Esophagus (tissue), 2 donors: ENCODE measurements around the gene ATXN7. TPM values are rescaled to one million over a fixed set of nuclear protein-coding genes. Genes with fewer than 3 reads are reported as not detected.

Experiments
- H3K27ac ChIP-seq, 2 donors: one replicate each; pipeline ENCODE4 v1.5.1; 2013; ENCODE audit warnings: low read depth in 2 of 2, mild to moderate bottlenecking in 2 of 2, inconsistent platforms in 1 of 2, low read length in 1 of 2, moderate library complexity in 1 of 2
- H3K27me3 ChIP-seq, 2 donors: one replicate each; pipeline ENCODE4 v1.6.1; 2013; ENCODE audit warnings: low read length in 2 of 2, control low read depth in 1 of 2, mild to moderate bottlenecking in 1 of 2; ENCODE audit not compliant: insufficient read depth in 2 of 2, control insufficient read depth in 1 of 2
- H3K36me3 ChIP-seq, 2 donors: one replicate each; pipeline ENCODE4 v1.6.1; 2013; ENCODE audit warnings: low read length in 1 of 2; ENCODE audit not compliant: control insufficient read depth in 2 of 2, insufficient read depth in 2 of 2
- H3K4me1 ChIP-seq, 2 donors: one replicate each; pipeline ENCODE4 v1.6.1; 2013; ENCODE audit warnings: low read length in 1 of 2; ENCODE audit not compliant: control insufficient read depth in 2 of 2, insufficient read depth in 2 of 2
- H3K4me3 ChIP-seq, 2 donors: one replicate each; pipeline ENCODE4 v1.5.1; 2013; ENCODE audit warnings: low read length in 2 of 2, mild to moderate bottlenecking in 2 of 2, low read depth in 1 of 2, moderate library complexity in 1 of 2
- H3K9me3 ChIP-seq, 2 donors: one replicate each; pipeline ENCODE4 v1.6.1; 2013; ENCODE audit warnings: mild to moderate bottlenecking in 2 of 2, low read depth in 1 of 2, low read length in 1 of 2, moderate library complexity in 1 of 2; ENCODE audit not compliant: control insufficient read depth in 2 of 2, insufficient read depth in 1 of 2
- WGBS, 2 donors: extraction: QIAGEN DNeasy Blood & Tissue Kit; methylation state at CpG; one replicate each; pipeline ENCODE4 v1.1.7; 2013; 5-methylcytosine and 5-hydroxymethylcytosine counted together
- polyA plus RNA-seq, 2 donors: library from polyadenylated mRNA; stranded (reverse); fragments of 200-250 nt; gene quantifications; one replicate each; pipeline ENCODE4 v1.2.3, GENCODE V29; 2013
- donor health status: healthy with polysubstance abuse.
- donor health status: Bipolar disorder and iron deficiency.

Gene ATXN7
- polyA plus RNA-seq, 2 donors = 2.6 to 5.9 TPM

GRCh38 chr3:63942528-63942927, 78.9 kb downstream of the ATXN7 start:
- no peak overlapping the region for H3K27ac ChIP-seq
- H3K4me3 ChIP-seq = no peak overlapping the region
- peaks cover 0 to 8% of the 10 kb centered on the region in 2 donors for H3K4me1 ChIP-seq
- H3K9me3 ChIP-seq = no peaks in the 10 kb centered on the region
- no peaks in the 10 kb centered on the region for H3K27me3 ChIP-seq
- peaks cover 2 to 4% of the 10 kb centered on the region in 2 donors for H3K36me3 ChIP-seq

DNA sequence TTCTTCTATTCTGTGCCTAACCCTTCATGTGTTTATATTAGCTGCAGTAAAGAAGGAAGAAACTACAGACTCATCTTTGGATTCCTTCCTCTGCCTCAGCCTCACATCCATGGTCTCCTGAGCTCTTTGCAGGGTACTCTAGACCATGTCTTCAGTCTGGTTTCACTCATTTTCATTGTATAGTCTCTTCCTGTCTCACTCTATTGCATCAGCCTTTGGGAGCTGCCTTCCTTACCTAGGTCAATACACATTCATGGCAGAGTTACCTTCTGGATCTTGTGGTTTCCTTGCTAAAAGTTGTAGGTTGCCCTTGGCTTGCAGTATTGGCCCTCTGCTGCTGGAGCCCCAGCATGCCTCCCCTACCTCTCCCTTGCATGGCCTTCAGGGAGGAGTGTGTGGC, 80.0 kb downstream of the ATXN7 start:
- no peak overlapping the region for H3K4me3 ChIP-seq
- no peaks in the 10 kb centered on the region for H3K9me3 ChIP-seq
- H3K27ac ChIP-seq = no peak overlapping the region
- no peaks in the 10 kb centered on the region for H3K27me3 ChIP-seq
- H3K36me3 ChIP-seq = peaks cover 2 to 8% of the 10 kb centered on the region in 2 donors
- H3K4me1 ChIP-seq = peaks cover 0 to 8% of the 10 kb centered on the region in 2 donors

GRCh38 chr3:63945558-63946096, 82.0 kb downstream of the ATXN7 start:
- H3K4me3 ChIP-seq = no peak overlapping the region
- H3K27me3 ChIP-seq = no peaks in the 10 kb centered on the region
- H3K4me1 ChIP-seq = peaks cover 0 to 4% of the 10 kb centered on the region in 2 donors
- H3K9me3 ChIP-seq = no peaks in the 10 kb centered on the region
- H3K27ac ChIP-seq = no peak overlapping the region
- 68 to 82% methylated on average over 3 of the region's 3 CpGs for WGBS, 2 donors
- H3K36me3 ChIP-seq = peaks cover 2 to 6% of the 10 kb centered on the region in 2 donors

- Histone ChIP-seq H3K27me3 (no peaks in the 10 kb centered on the region), H3K9me3 (no peaks in the 10 kb centered on the region), H3K4me1 (peaks cover 0 to 4% of the 10 kb centered on the region in 2 donors), H3K36me3 (peaks cover 2 to 6% of the 10 kb centered on the region in 2 donors), H3K4me3 (no peak overlapping the region), H3K27ac (no peak overlapping the region)
- WGBS, 2 donors = 91 to 99% methylated on average over 2 of the region's 2 CpGs
Measured at GRCh38 chr3:63946753-63947152, 83.1 kb downstream of the ATXN7 start.

DNA sequence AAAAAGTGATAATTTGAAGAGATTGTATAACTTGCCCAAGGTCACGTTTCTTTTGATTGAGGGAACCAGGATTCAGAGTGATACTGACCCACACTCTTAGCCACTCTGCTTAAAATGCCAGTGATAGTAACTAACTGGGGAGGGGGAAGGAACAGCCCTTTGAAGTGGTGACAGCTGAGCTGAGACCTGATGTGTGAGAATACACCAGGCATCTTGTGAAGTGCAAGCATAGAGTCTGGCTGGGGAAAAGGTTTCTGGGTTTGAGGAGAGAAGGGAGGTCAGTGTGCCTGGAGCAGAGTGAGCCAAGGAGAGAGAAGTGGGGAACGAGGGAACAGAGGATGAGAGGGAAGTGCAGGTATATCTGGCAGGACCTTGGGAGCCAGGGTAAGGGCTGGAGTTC, 83.9 kb downstream of the ATXN7 start:
- H3K27ac ChIP-seq = no peak overlapping the region
- no peak overlapping the region for H3K4me3 ChIP-seq
- H3K36me3 ChIP-seq = peaks cover 0 to 6% of the 10 kb centered on the region in 2 donors
- WGBS, 2 donors = 76 to 83% methylated on average over 2 of the region's 2 CpGs
- no peaks in the 10 kb centered on the region for H3K27me3 ChIP-seq
- no peaks in the 10 kb centered on the region for H3K9me3 ChIP-seq
- peaks cover 0 to 4% of the 10 kb centered on the region in 2 donors for H3K4me1 ChIP-seq

GRCh38 chr3:63949005-63949404, 85.3 kb downstream of the ATXN7 start:
- Histone ChIP-seq H3K9me3 (no peaks in the 10 kb centered on the region), H3K4me3 (no peak overlapping the region), H3K36me3 (peaks cover 0 to 6% of the 10 kb centered on the region in 2 donors), H3K27ac (no peak overlapping the region), H3K4me1 (peaks cover under 1 to 4% of the 10 kb centered on the region in 2 donors), H3K27me3 (no peaks in the 10 kb centered on the region)
- WGBS, 2 donors = 64 to 76% methylated on average over 2 of the region's 2 CpGs

GRCh38 chr3:63950698-63951097, 87.0 kb downstream of the ATXN7 start:
- no peaks in the 10 kb centered on the region for H3K9me3 ChIP-seq
- peaks cover 1 to 3% of the 10 kb centered on the region in 2 donors for H3K4me1 ChIP-seq
- no peaks in the 10 kb centered on the region for H3K27me3 ChIP-seq
- H3K4me3 ChIP-seq = no peak overlapping the region
- H3K36me3 ChIP-seq = peaks cover 0 to 6% of the 10 kb centered on the region in 2 donors
- 72 to 95% methylated on average over 1 of the region's 1 CpG for WGBS, 2 donors
- H3K27ac ChIP-seq = no peak overlapping the region

DNA sequence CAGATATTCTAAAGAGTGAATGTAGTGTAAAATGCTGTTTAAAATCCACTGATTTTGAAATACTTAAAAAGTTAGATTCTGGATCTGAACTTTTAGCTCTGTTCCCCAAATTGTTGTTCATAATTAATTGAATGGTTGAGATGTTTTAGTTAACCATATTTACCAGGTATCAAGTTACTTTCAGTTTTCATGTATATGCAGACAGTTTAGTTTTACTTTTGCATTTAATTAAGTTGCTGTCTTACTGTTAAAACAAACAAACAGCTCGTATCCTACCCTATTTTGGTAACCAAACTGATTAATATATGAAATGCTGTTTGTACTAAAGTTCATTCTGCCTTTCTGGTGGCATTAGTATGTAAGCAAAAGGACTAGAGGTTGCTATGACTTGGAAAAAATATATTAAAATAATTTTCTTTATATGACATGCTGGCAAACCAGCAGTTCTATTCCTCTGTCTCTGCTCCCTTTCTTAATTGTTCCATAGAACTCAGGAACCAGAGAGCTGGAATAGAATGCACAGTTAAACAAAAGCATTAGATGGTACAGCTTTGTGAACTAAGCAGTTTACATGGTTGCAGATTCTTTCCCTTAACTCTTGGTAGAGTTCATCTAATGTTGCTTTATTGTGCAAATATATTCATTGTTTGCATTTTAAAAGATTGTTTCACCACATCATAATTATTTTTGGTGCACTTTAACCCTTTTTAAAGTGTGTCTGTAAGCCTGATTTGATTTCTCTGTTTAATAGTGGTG, 88.0 kb downstream of the ATXN7 start:
- H3K9me3 ChIP-seq = no peaks in the 10 kb centered on the region
- no peak overlapping the region for H3K4me3 ChIP-seq
- H3K4me1 ChIP-seq = peaks cover 0 to 3% of the 10 kb centered on the region in 2 donors
- WGBS, 2 donors = 21 to 23% methylated on average over 1 of the region's 1 CpG
- H3K36me3 ChIP-seq = peaks cover 0 to 5% of the 10 kb centered on the region in 2 donors
- no peaks in the 10 kb centered on the region for H3K27me3 ChIP-seq
- H3K27ac ChIP-seq = no peak overlapping the region

DNA sequence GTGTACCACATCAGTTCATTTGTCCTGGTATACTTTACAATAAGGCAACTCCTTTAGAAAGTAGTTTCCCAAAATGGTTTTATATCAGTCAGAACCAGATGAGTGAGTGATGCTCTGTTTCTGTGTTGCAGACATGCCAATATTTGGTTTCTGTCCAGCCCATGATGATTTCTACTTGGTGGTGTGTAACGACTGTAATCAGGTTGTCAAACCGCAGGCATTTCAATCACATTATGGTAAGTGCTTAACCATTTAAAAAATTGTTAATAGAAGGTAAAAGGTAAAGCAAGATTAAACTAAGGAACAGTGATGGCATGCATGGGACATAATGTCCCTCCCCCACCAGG, 88.6 kb downstream of the ATXN7 start:
- Histone ChIP-seq H3K36me3 (peaks cover 0 to 4% of the 10 kb centered on the region in 2 donors), H3K4me3 (no peak overlapping the region), H3K27me3 (no peaks in the 10 kb centered on the region), H3K9me3 (no peaks in the 10 kb centered on the region), H3K27ac (no peak overlapping the region), H3K4me1 (peaks cover 0 to 3% of the 10 kb centered on the region in 2 donors)
- 79 to 84% methylated on average over 2 of the region's 2 CpGs for WGBS, 2 donors

GRCh38 chr3:63954182-63954581, 90.5 kb downstream of the ATXN7 start:
- Histone ChIP-seq H3K27ac (no peak overlapping the region), H3K4me1 (peaks cover 0 to 3% of the 10 kb centered on the region in 2 donors), H3K9me3 (no peaks in the 10 kb centered on the region), H3K36me3 (no peaks in the 10 kb centered on the region), H3K27me3 (no peaks in the 10 kb centered on the region), H3K4me3 (no peak overlapping the region)
- 49 to 72% methylated on average over 5 of the region's 5 CpGs for WGBS, 2 donors
